HepG2 (cell line): ENCODE measurements around the gene CCDC70. TPM values are rescaled to one million over a fixed set of nuclear protein-coding genes. Genes with fewer than 3 reads are reported as not detected.

Source experiments
- ARHGAP35 ChIP-seq: sonication (generic); formaldehyde crosslinking; IDR thresholded peaks from 2 replicates; pipeline ENCODE4 v1.9.0; 2022; ENCODE audit warnings: mild to moderate bottlenecking, inconsistent platforms, moderate library complexity, missing genetic modification reagents, borderline replicate concordance
- CCAR2 ChIP-seq: fragments of 200-400 bp; formaldehyde crosslinking; optimal IDR thresholded peaks from 2 replicates; pipeline ENCODE3; 2018; ENCODE audit warnings: low read depth, mild to moderate bottlenecking, low read length, moderate library complexity
- CREM ChIP-seq, 2 experiments: sonication (generic) in 1 of 2; formaldehyde crosslinking in 1 of 2; IDR thresholded peaks; 2 replicates each; pipeline versions ENCODE4 v1.4.0 to v1.6.1; 2016 to 2020; ENCODE audit warnings: antibody characterized with exemption in 1 of 2, mild to moderate bottlenecking in 1 of 2, missing genetic modification reagents in 1 of 2
- DBP ChIP-seq: sonication (generic); formaldehyde crosslinking; IDR thresholded peaks from 2 replicates; pipeline ENCODE4 v1.4.0; 2020; ENCODE audit warnings: missing genetic modification reagents; ENCODE audit errors: not compliant biosample characterization
- HIVEP1 ChIP-seq: sonication (generic); formaldehyde crosslinking; IDR thresholded peaks from 2 replicates; pipeline ENCODE4 v1.4.0; 2020; ENCODE audit warnings: mild to moderate bottlenecking, missing genetic modification reagents
- HNF1A ChIP-seq, 2 experiments: sonication (generic) in 1 of 2; formaldehyde crosslinking in 1 of 2; IDR thresholded peaks; 2 replicates each; pipeline versions ENCODE4 v1.4.0 to v1.6.1; 2016 to 2020; ENCODE audit warnings: borderline replicate concordance in 1 of 2, low read depth in 1 of 2, mild to moderate bottlenecking in 1 of 2, missing genetic modification reagents in 1 of 2
- MAFK ChIP-seq, 2 experiments: IDR thresholded peaks in 1 of 2; conservative IDR thresholded peaks in 1 of 2; 2 replicates each; pipeline ENCODE4 v1.6.1; 2011; ENCODE audit warnings: improper control_type of control experiment in 2 of 2, low read length in 2 of 2
- MXD1 ChIP-seq: sonication (generic); formaldehyde crosslinking; IDR thresholded peaks from 2 replicates; pipeline ENCODE4 v1.4.0; 2020; ENCODE audit warnings: mild to moderate bottlenecking, missing genetic modification reagents
- PRDM4 ChIP-seq: sonication (generic); formaldehyde crosslinking; IDR thresholded peaks from 2 replicates; pipeline ENCODE4 v1.9.0; 2021; ENCODE audit warnings: missing genetic modification reagents, borderline replicate concordance
- SNAPC4 ChIP-seq: sonication (generic); formaldehyde crosslinking; IDR thresholded peaks from 2 replicates; pipeline ENCODE4 v1.4.0; 2020; ENCODE audit warnings: mild to moderate bottlenecking, missing genetic modification reagents
- ZGPAT ChIP-seq: IDR thresholded peaks from 2 replicates; pipeline ENCODE4 v1.6.1; 2016; ENCODE audit warnings: mild to moderate bottlenecking
- ZMYM2 ChIP-seq: sonication (generic); formaldehyde crosslinking; IDR thresholded peaks from 2 replicates; pipeline ENCODE4 v1.8.0; 2022; ENCODE audit warnings: mild to moderate bottlenecking, missing genetic modification reagents
- polyA plus RNA-seq, 8 experiments: library from polyadenylated mRNA; depleted of rRNA in 3 of 8; stranded (reverse) in 7 of 8; unstranded in 1 of 8; fragments of >200 nt; fragmentation: Illumina TruSeq in 4 of 8; extraction: Trizol in 4 of 8; gene quantifications; 2 replicates each; pipeline versions ENCODE4 v1.2.1 to v1.2.3, GENCODE V29; 2011 to 2016; ENCODE audit warnings: low read depth in 4 of 8, missing spikeins in 1 of 8, mixed read lengths in 1 of 8; ENCODE audit not compliant: insufficient read depth in 1 of 8
- total RNA-seq, 5 experiments: library from RNA; depleted of rRNA; stranded (reverse); fragments of >200 nt; fragmentation: Illumina TruSeq; extraction: Trizol; gene quantifications; 2 replicates each; pipeline ENCODE4 v1.2.3, GENCODE V29; 2016; ENCODE audit warnings: low read depth in 1 of 5

CCDC70 gene
- total and polyA plus RNA-seq, 2 of the 13 experiments (the other 11 are each of a cell fraction or from before 2014, with no cell fraction given): 0.13 TPM; not detected in 1

GRCh38 chr13:51844862-51845573, 16.8 kb upstream of the CCDC70 start, which contains the start of gene TMEM272 (continued):
- TF ChIP-seq SNAPC4 (no peak), MAFK (conservative IDR thresholded peaks at IDR 0.05 in 1 of 2, IDR thresholded peaks at IDR 0.05 in 1 of 2; ENCODE audit: low read length in 2 of 2) (no peak), DBP (CRISPR knock-in tag) (no peak), PRDM4 (no peak), ARHGAP35 (CRISPR knock-in tag) (no peak), HIVEP1 (no peak), CCAR2 (no peak), HNF1A (IDR thresholded peaks at IDR 0.05; ENCODE audit: low read depth) (no peak), HNF1A (CRISPR knock-in tag; IDR thresholded peaks at IDR 0.05; ENCODE audit: borderline replicate concordance) (no peak), MXD1 (no peak), ZGPAT (CRISPR knock-in tag) (no peak), CREM (IDR thresholded peaks at IDR 0.05) (no peak), CREM (CRISPR knock-in tag; IDR thresholded peaks at IDR 0.05) (no peak), ZMYM2 (CRISPR knock-in tag) (no peak)
